GM10266 (cell line): Measurements from ENCODE around the gene C1orf94.

Experiments
- DNase-seq: peaks from one replicate; pipeline ENCODE4 v3.0.0; 2012; ENCODE audit errors: extremely low spot score
- TF ChIP-seq, protein P1 (sequence below): IDR thresholded peaks from 2 replicates; pipeline ENCODE4 v1.5.1; 2012; ENCODE audit warnings: mild to moderate bottlenecking, low read depth; ENCODE audit not compliant: control insufficient read depth, insufficient read depth; ENCODE audit errors: missing control alignments

The C1orf94 gene

GRCh38 chr1:34186741-34187494 lies 10.2 kb downstream of the C1orf94 start:
- TF ChIP-seq, protein P1, sequence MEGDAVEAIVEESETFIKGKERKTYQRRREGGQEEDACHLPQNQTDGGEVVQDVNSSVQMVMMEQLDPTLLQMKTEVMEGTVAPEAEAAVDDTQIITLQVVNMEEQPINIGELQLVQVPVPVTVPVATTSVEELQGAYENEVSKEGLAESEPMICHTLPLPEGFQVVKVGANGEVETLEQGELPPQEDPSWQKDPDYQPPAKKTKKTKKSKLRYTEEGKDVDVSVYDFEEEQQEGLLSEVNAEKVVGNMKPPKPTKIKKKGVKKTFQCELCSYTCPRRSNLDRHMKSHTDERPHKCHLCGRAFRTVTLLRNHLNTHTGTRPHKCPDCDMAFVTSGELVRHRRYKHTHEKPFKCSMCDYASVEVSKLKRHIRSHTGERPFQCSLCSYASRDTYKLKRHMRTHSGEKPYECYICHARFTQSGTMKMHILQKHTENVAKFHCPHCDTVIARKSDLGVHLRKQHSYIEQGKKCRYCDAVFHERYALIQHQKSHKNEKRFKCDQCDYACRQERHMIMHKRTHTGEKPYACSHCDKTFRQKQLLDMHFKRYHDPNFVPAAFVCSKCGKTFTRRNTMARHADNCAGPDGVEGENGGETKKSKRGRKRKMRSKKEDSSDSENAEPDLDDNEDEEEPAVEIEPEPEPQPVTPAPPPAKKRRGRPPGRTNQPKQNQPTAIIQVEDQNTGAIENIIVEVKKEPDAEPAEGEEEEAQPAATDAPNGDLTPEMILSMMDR = no peak
- no peak for DNase-seq

DNA sequence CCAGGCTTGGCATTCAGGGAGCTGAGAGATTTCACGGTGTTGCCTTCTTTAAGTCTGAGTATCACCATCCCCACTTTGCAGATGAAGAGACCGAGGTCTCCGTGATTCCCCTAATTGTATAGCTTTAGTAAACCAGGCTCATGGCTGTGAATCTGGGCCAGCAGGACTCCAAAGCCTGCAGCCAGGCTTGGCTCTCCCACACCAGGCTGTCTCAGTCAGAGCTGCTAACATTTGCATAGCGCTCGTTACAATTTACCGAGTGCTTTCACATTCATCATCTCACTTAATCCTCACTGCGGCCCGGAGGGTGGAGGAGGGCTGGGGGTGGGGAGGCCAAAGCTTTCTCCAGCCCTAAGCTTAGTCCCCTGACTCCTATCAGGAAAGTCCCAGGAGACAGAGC lies 11.7 kb downstream of the C1orf94 start:
- DNase-seq = no peak
- TF ChIP-seq, protein P1 = no peak

DNA sequence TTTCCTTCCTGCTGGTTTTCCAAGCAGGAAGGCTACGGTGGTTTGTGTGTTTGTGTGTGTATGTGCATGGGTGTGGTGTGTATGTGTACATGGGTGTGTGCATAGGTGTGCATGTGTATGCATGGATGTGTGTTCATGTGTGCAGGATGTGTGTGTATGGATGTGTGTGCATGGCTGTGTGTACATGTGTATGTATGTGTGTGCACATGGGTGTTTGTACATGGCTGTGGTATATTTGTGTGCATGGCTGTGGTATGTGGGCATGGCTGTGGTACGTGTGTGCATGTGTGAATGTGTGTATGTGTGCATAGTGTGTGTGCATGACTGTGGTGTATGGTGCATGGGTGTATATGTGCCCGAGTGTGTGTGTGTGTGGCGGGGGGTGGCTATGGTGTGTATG lies 12.3 kb downstream of the C1orf94 start:
- TF ChIP-seq, protein P1 = no peak
- DNase-seq = no peak

- no peak for DNase-seq
- TF ChIP-seq, protein P1 = no peak
Observed at GRCh38 chr1:34190692-34191091, 14.0 kb downstream of the C1orf94 start.

- TF ChIP-seq, protein P1 = no peak
- no peak for DNase-seq
Observed at GRCh38 chr1:34192621-34193020, 15.9 kb downstream of the C1orf94 start.

DNA sequence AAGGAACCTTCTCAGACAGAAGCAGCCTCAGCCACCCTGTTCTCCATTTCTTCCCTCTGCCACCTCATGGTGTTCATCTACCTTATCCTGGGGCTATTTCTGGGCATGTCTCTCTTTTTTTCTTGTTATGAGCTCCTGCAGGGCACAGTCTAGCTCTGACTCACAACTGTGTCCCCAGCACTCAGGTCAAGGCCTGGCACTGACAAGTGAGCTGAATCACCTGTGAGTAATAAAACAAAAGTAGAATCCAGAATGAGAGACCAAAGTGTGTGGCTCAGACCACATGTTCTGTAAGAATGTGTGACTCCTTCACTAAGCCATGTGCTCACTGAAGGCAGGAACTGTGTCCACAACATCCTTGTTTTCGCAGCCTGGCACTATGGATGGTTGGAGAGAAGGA lies 23.2 kb downstream of the C1orf94 start:
- DNase-seq = no peak
- TF ChIP-seq, protein P1 = no peak

DNA sequence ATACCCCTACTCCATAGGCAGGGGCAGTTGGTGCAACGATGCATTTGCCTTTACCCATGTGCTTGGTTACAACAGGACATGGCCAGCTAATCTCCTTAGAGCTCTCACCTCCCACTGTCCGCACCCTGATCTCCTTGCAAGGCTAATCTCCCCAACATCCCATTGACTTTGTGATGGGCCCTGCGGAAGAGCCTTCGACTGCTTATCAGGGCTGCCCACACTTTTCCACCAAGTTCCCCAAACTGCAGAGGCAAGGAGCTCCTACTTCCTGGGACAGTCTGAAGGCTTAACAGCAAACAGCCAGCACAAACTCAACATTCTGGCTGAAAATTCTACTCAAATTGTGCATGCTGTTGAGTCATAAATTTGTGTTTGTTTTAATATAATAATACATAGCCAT lies 36.0 kb downstream of the C1orf94 start:
- TF ChIP-seq, protein P1 = no peak
- no peak for DNase-seq
